Skeletal muscle satellite cell (primary cell): ENCODE results near the gene ITPRIPL1.

Experiments used
- H3K27me3 ChIP-seq: 2 replicates; pipeline ENCODE4 v1.7.0; 2013; ENCODE audit warnings: low read length; ENCODE audit not compliant: control insufficient read depth, insufficient read depth
- H3K36me3 ChIP-seq: 2 replicates; pipeline ENCODE4 v1.7.0; 2013; ENCODE audit warnings: mild to moderate bottlenecking, control low read depth, low read length; ENCODE audit not compliant: insufficient read depth
- H3K4me1 ChIP-seq: 2 replicates; pipeline ENCODE4 v1.7.0; 2013; ENCODE audit warnings: low read length; ENCODE audit not compliant: control insufficient read depth, insufficient read depth
- H3K4me2 ChIP-seq: 2 replicates; pipeline ENCODE4 v1.7.0; 2013; ENCODE audit warnings: mild to moderate bottlenecking, low read length
- H3K4me3 ChIP-seq: 2 replicates; pipeline ENCODE4 v1.7.0; 2013; ENCODE audit warnings: low read length
- H3K9ac ChIP-seq: 2 replicates; pipeline ENCODE4 v1.7.0; 2013; ENCODE audit warnings: mild to moderate bottlenecking, low read depth, low read length, moderate library complexity
- H3K9me3 ChIP-seq: replicated peaks from 2 replicates; pipeline ENCODE4 v1.7.0; 2013; ENCODE audit warnings: mild to moderate bottlenecking, control low read depth, low read length

The ITPRIPL1 gene

GRCh38 chr2:96324721-96325040 lies 436 bp upstream of the ITPRIPL1 start:
- Histone ChIP-seq H3K9me3 (no peaks in the 10 kb centered on the region), H3K9ac (no peak overlapping the region), H3K4me3 (no peak overlapping the region), H3K4me1 (peaks cover 20% of the 10 kb centered on the region), H3K27me3 (peaks cover 34% of the 10 kb centered on the region), H3K4me2 (peak overlapping the region; percentile 75), H3K36me3 (no peaks in the 10 kb centered on the region)

GRCh38 chr2:96325884-96326255 lies 753 bp downstream of the ITPRIPL1 start:
- Histone ChIP-seq H3K4me3 (no peak overlapping the region), H3K4me1 (peaks cover 30% of the 10 kb centered on the region), H3K27me3 (peaks cover 30% of the 10 kb centered on the region), H3K9ac (no peak overlapping the region), H3K36me3 (no peaks in the 10 kb centered on the region), H3K9me3 (no peaks in the 10 kb centered on the region), H3K4me2 (peak overlapping the region; percentile 75)

GRCh38 chr2:96326564-96326963 lies 1.4 kb downstream of the ITPRIPL1 start:
- no peak overlapping the region for H3K9ac ChIP-seq
- H3K4me2 ChIP-seq = no peak overlapping the region
- H3K4me1 ChIP-seq = peaks cover 23% of the 10 kb centered on the region
- H3K27me3 ChIP-seq = peaks cover 25% of the 10 kb centered on the region
- H3K36me3 ChIP-seq = no peaks in the 10 kb centered on the region
- no peaks in the 10 kb centered on the region for H3K9me3 ChIP-seq
- no peak overlapping the region for H3K4me3 ChIP-seq

- no peak overlapping the region for H3K4me3 ChIP-seq
- no peak overlapping the region for H3K9ac ChIP-seq
- no peaks in the 10 kb centered on the region for H3K9me3 ChIP-seq
- no peak overlapping the region for H3K4me2 ChIP-seq
- peaks cover 19% of the 10 kb centered on the region for H3K27me3 ChIP-seq
- H3K4me1 ChIP-seq = peaks cover 17% of the 10 kb centered on the region
- H3K36me3 ChIP-seq = no peaks in the 10 kb centered on the region
Observed at GRCh38 chr2:96326990-96327820, 2.1 kb downstream of the ITPRIPL1 start.

DNA sequence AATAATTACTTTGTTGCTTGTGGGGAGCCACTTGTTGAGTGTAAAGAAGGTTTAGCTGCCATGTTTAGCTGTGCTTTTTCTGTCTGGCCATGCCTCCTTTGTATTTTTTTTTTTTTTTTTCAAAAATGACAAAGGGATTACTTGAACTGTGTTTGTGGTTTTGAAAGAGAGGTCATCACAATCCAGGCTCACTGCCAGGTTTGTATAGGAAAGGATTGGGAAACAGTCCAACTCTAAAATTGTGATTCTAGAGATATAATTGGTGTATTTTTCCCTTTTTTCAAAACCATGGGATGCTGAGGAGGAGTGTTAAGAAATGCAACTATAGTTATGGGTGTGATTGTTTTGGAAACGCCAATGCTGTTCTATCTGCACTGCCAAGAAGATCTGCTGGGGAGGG lies 4.3 kb downstream of the ITPRIPL1 start:
- peaks cover 17% of the 10 kb centered on the region for H3K4me1 ChIP-seq
- peak overlapping the region; percentile 7 for H3K4me2 ChIP-seq
- H3K9ac ChIP-seq = no peak overlapping the region
- H3K9me3 ChIP-seq = no peaks in the 10 kb centered on the region
- H3K4me3 ChIP-seq = no peak overlapping the region
- H3K36me3 ChIP-seq = no peaks in the 10 kb centered on the region
- peaks cover 6% of the 10 kb centered on the region for H3K27me3 ChIP-seq

DNA sequence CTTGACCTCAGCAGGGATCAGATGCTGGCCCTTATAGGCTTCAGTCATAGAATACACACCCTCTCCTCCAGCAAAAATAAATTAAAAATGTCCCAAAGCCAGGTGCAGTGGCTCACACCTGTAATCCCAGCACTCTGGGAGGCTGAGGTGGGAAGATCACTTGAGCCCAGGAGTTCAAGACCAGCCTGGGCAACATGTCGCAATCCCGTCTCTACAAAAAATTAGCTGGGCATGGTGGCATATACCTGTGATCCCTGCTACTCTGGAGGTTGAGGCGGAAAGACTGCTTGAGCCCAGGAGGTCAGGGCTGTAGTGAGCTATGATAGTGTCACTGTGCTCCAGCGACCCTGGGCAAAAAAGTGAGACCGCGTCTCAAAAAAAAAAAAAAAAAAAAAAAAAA lies 4.8 kb downstream of the ITPRIPL1 start:
- peaks cover 21% of the 10 kb centered on the region for H3K4me1 ChIP-seq
- H3K9ac ChIP-seq = no peak overlapping the region
- peak overlapping the region; percentile 7 for H3K4me2 ChIP-seq
- H3K4me3 ChIP-seq = no peak overlapping the region
- H3K27me3 ChIP-seq = peaks cover 3% of the 10 kb centered on the region
- H3K9me3 ChIP-seq = no peaks in the 10 kb centered on the region
- no peaks in the 10 kb centered on the region for H3K36me3 ChIP-seq

GRCh38 chr2:96330407-96330806 lies 5.3 kb downstream of the ITPRIPL1 start:
- H3K9ac ChIP-seq = no peak overlapping the region

GRCh38 chr2:96333708-96334107 lies 8.6 kb downstream of the ITPRIPL1 start:
- Histone ChIP-seq H3K4me2 (no peak overlapping the region), H3K9me3 (no peaks in the 10 kb centered on the region), H3K36me3 (no peaks in the 10 kb centered on the region), H3K4me3 (no peak overlapping the region), H3K27me3 (no peaks in the 10 kb centered on the region), H3K9ac (no peak overlapping the region), H3K4me1 (peaks cover 30% of the 10 kb centered on the region)

More at GRCh38 chr2:96330407-96330806, 5.3 kb downstream of the ITPRIPL1 start:
- peaks cover 3% of the 10 kb centered on the region for H3K27me3 ChIP-seq
- H3K4me2 ChIP-seq = peak overlapping the region; percentile 7
- H3K9me3 ChIP-seq = no peaks in the 10 kb centered on the region
- peaks cover 22% of the 10 kb centered on the region for H3K4me1 ChIP-seq
- no peaks in the 10 kb centered on the region for H3K36me3 ChIP-seq
- no peak overlapping the region for H3K4me3 ChIP-seq

- Histone ChIP-seq H3K36me3 (no peaks in the 10 kb centered on the region), H3K4me3 (peak overlapping the region; percentile 76), H3K4me2 (peak overlapping the region; percentile 96), H3K4me1 (peaks cover 26% of the 10 kb centered on the region), H3K9me3 (no peaks in the 10 kb centered on the region), H3K27me3 (no peaks in the 10 kb centered on the region), H3K9ac (peak overlapping the region; percentile 91)
Observed at GRCh38 chr2:96336104-96336775, 11.1 kb downstream of the ITPRIPL1 start.

GRCh38 chr2:96336873-96337272 lies 11.8 kb downstream of the ITPRIPL1 start:
- H3K9ac ChIP-seq = no peak overlapping the region
- no peaks in the 10 kb centered on the region for H3K27me3 ChIP-seq
- peak overlapping the region; percentile 96 for H3K4me2 ChIP-seq
- peak overlapping the region; percentile 76 for H3K4me3 ChIP-seq
- no peaks in the 10 kb centered on the region for H3K36me3 ChIP-seq
- H3K9me3 ChIP-seq = no peaks in the 10 kb centered on the region
- H3K4me1 ChIP-seq = peaks cover 32% of the 10 kb centered on the region

- no peaks in the 10 kb centered on the region for H3K9me3 ChIP-seq
- no peaks in the 10 kb centered on the region for H3K27me3 ChIP-seq
- H3K9ac ChIP-seq = no peak overlapping the region
- peaks cover 34% of the 10 kb centered on the region for H3K4me1 ChIP-seq
- no peak overlapping the region for H3K4me3 ChIP-seq
- no peak overlapping the region for H3K4me2 ChIP-seq
- peaks cover 13% of the 10 kb centered on the region for H3K36me3 ChIP-seq
Observed at GRCh38 chr2:96340493-96341414, 15.6 kb downstream of the ITPRIPL1 start.
